Suprapubic skin (tissue), 4 donors: ENCODE data around the gene ACSL5.

Experiments
- POLR2A ChIP-seq, 2 donors: fragments of 450-650 bp; IDR thresholded peaks; one replicate each; pipeline ENCODE4 v1.6.1; 2017; ENCODE audit warnings: antibody characterized with exemption in 2 of 2, mild to moderate bottlenecking in 2 of 2, moderate library complexity in 2 of 2
- POLR2AphosphoS5 ChIP-seq, 3 donors: sonication (generic); formaldehyde crosslinking; IDR thresholded peaks; one replicate each; pipeline ENCODE4 v1.6.1; 2017; ENCODE audit warnings: antibody characterized with exemption in 3 of 3
- TF ChIP-seq, protein P1 (sequence below), 2 donors: fragments of 200-600 bp in 1 of 2; fragments of 450-650 bp in 1 of 2; sonication (generic) in 1 of 2; IDR thresholded peaks; one replicate each; pipeline ENCODE4 v1.5.1; 2016 to 2019; ENCODE audit warnings: antibody characterized with exemption in 2 of 2, mild to moderate bottlenecking in 1 of 2, moderate library complexity in 1 of 2

DNA sequence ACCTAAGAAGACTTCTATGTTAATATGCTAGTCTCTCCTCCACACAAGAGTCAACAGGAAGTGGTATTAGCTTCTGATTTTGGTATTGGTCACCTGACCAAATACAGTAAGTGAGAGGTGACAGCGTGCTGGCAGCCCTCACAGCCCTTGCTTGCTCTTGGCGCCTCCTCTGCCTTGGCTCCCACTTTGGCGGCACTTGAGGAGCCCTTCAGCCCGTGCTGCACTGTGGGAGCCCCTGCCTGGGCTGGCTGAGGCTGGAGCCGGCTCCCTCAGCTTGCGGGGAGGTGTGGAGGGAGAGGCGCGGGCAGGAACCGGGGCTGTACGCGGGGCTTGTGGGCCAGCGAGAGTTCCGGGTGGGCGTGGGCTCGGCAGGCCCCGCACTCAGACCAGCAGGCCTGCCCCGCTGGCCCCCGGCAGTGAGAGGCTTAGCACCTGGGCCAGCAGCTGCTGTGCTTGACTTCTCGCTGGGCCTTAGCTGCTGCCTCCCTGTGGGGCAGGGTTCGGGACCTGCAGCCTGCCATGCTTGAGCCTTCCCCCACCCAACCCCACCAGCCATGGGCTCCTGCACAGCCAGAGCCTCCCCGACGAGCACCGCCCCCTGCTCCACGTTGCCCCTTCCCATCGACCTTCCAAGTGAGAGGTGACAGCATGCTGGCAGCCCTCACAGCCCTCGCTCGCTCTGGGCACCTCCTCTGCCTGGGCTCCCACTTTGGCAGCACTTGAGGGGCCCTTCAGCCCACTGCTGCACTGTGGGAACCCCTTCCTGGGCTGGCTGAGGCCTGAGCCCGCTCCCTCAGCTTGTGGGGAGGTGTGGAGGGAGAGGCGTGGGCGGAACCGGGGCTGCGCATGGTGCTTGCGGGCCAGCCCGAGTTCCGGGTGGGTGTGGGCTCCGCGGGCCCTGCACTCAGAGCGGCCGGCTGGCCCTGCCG, 4.2 kb upstream of the ACSL5 start:
- TF ChIP-seq POLR2A (IDR thresholded peaks at IDR 0.05) (no peak), POLR2AphosphoS5 (IDR thresholded peaks at IDR 0.05) (no peak)
- TF ChIP-seq, protein P1, sequence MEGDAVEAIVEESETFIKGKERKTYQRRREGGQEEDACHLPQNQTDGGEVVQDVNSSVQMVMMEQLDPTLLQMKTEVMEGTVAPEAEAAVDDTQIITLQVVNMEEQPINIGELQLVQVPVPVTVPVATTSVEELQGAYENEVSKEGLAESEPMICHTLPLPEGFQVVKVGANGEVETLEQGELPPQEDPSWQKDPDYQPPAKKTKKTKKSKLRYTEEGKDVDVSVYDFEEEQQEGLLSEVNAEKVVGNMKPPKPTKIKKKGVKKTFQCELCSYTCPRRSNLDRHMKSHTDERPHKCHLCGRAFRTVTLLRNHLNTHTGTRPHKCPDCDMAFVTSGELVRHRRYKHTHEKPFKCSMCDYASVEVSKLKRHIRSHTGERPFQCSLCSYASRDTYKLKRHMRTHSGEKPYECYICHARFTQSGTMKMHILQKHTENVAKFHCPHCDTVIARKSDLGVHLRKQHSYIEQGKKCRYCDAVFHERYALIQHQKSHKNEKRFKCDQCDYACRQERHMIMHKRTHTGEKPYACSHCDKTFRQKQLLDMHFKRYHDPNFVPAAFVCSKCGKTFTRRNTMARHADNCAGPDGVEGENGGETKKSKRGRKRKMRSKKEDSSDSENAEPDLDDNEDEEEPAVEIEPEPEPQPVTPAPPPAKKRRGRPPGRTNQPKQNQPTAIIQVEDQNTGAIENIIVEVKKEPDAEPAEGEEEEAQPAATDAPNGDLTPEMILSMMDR (IDR thresholded peaks at IDR 0.05) = no peak
